Mononuclear cell (primary cell): ENCODE measurements around the gene RP9. TPM values are rescaled to one million over a fixed set of nuclear protein-coding genes. Genes with fewer than 3 reads are reported as not detected.

Source experiments
- H3K27me3 ChIP-seq: 2 replicates; pipeline ENCODE4 v1.6.0; 2011; ENCODE audit warnings: low read length, control low read depth; ENCODE audit not compliant: insufficient read depth
- H3K4me1 ChIP-seq: 2 replicates; pipeline ENCODE4 v1.5.1; 2011; ENCODE audit warnings: mild to moderate bottlenecking, low read length, control low read depth; ENCODE audit not compliant: insufficient read depth
- H3K4me3 ChIP-seq: 2 replicates; pipeline ENCODE4 v1.5.1; 2011; ENCODE audit warnings: mild to moderate bottlenecking, low read length, moderate library complexity
- H3K9me3 ChIP-seq: 2 replicates; pipeline ENCODE4 v1.5.1; 2011; ENCODE audit warnings: low read depth, mild to moderate bottlenecking, control low read depth, low read length
- total RNA-seq: library from RNA; depleted of rRNA; stranded (reverse); fragments of >200 nt; gene quantifications from one replicate; pipeline ENCODE4 v1.2.3, GENCODE V29; 2012

RP9 gene
- total RNA-seq: 9.4 TPM

- Histone ChIP-seq H3K9me3 (no peaks in the 10 kb centered on the region), H3K4me1 (peaks cover 34% of the 10 kb centered on the region), H3K27me3 (no peaks in the 10 kb centered on the region), H3K4me3 (peak within 1 kb of the TSS; percentile 90)
These were observed at the start of gene RP9 for GRCh38 chr7:33109005-33109757. Gene RP9 (minus strand): TSS chr7:33109404. CDS start chr7:33109372, 32 bp downstream.

GRCh38 chr7:33157781-33158180 is 48.6 kb upstream of the RP9 start:
- Histone ChIP-seq H3K4me3 (no peak overlapping the region), H3K4me1 (no peaks in the 10 kb centered on the region), H3K27me3 (no peaks in the 10 kb centered on the region), H3K9me3 (no peaks in the 10 kb centered on the region)

DNA sequence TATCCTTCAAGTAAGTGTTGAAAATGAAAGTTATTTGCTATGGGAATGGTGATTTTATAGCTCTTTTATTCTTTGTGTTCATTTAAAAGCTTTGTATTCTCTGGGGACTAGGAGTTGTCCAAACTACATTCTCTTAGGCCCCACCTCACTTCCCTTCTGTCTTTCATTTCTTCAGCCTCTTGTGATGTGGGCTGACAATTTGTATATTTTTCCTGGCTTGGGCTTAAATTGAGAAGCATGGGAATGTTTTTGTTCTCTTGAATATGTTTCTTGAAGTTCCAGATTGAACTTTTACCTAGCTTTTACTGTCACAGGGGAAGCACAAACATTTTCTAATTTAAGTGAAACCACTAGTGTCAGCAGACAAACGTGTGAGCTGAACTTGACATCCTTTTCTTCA is 48.1 kb upstream of the RP9 start:
- H3K27me3 ChIP-seq: no peaks in the 10 kb centered on the region
- no peaks in the 10 kb centered on the region for H3K9me3 ChIP-seq
- H3K4me1 ChIP-seq: no peaks in the 10 kb centered on the region
- H3K4me3 ChIP-seq: no peak overlapping the region

DNA sequence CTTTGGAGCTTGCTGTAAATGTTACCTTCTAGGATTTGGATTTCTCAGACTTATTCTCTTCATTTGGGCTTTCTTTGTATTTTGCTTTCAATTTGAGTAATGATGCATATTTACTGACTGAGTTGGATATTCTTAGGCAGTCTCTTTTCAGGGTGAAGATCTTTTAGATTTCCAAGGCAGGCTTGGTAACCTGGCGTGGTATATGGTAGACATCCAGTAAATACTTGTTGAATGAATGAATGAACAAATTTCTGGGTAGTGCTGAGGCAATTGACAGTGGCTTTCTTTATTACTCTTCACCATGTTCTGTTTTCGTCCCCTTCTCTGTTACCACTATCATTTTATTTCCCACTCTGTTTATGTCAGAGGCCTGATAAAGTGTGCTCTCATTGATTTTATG is 47.2 kb upstream of the RP9 start:
- Histone ChIP-seq H3K9me3 (no peaks in the 10 kb centered on the region), H3K27me3 (no peaks in the 10 kb centered on the region), H3K4me3 (no peak overlapping the region), H3K4me1 (no peaks in the 10 kb centered on the region)

DNA sequence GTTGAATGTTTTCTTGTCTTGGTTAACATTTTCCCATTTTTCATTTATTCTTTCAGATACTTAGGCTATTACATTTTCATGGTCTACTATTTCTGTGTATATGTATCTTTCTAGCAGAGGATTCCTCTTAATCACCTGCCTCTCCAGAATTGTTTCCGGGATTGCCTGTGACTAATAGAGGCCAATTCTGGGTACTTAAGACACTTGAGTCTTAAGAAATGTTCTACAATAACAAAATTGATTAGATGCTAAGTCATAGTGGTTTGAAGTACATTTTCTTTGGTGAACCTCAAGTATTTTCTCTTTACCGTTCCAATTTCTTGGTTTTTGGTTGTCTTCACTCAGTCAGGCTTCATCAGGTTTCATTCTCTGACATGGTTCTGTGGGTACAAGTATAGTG is 46.6 kb upstream of the RP9 start:
- H3K9me3 ChIP-seq: no peaks in the 10 kb centered on the region
- H3K27me3 ChIP-seq: no peaks in the 10 kb centered on the region
- H3K4me1 ChIP-seq: no peaks in the 10 kb centered on the region
- H3K4me3 ChIP-seq: no peak overlapping the region

- Histone ChIP-seq H3K9me3 (no peaks in the 10 kb centered on the region), H3K4me1 (no peaks in the 10 kb centered on the region), H3K27me3 (no peaks in the 10 kb centered on the region), H3K4me3 (no peak overlapping the region)
These were observed 42.9 kb upstream of the RP9 start for GRCh38 chr7:33152087-33152486.

- Histone ChIP-seq H3K27me3 (no peaks in the 10 kb centered on the region), H3K4me1 (no peaks in the 10 kb centered on the region), H3K9me3 (no peaks in the 10 kb centered on the region), H3K4me3 (no peak overlapping the region)
These were observed 36.0 kb upstream of the RP9 start for GRCh38 chr7:33145156-33145555.

DNA sequence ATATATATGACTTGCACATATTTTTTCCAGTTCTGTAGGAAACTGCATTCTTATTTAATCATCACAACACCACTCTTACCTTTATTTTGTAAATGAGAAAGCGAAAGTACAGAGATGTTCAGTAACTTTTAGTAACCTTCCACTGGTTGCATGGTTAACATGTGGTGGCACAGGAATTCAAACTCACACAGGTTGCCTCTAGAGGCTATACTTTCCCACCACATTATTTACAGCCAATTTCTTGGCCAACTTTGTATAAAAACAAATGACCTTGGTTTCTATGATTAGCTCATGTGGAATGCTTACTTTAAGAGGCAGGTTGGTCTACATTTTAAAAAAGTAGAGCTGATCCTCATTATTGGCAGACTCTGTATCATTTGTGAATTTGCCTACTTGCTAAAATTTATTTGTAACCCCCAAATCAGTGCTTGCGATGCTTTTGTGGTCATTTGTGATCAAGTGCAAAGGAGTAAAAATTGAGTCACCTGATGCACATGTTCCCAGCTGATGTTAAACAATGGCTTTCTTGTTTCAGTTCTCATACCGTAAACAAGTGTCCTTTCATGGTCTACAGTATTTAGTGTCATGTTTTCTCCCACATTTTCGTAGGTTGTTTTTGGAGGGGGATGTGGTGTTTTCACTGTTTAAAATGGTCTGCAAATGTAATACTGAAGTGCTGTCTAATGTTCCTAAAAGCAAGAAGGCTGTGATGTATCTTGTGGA is 35.0 kb upstream of the RP9 start:
- Histone ChIP-seq H3K4me1 (no peaks in the 10 kb centered on the region), H3K9me3 (no peaks in the 10 kb centered on the region), H3K27me3 (no peaks in the 10 kb centered on the region), H3K4me3 (no peak overlapping the region)

- Histone ChIP-seq H3K4me3 (no peak overlapping the region), H3K4me1 (no peaks in the 10 kb centered on the region), H3K27me3 (no peaks in the 10 kb centered on the region), H3K9me3 (no peaks in the 10 kb centered on the region)
These were observed 33.4 kb upstream of the RP9 start for GRCh38 chr7:33142585-33142984.

GRCh38 chr7:33137103-33137502 is 27.9 kb upstream of the RP9 start:
- Histone ChIP-seq H3K27me3 (no peaks in the 10 kb centered on the region), H3K9me3 (peaks cover 14% of the 10 kb centered on the region), H3K4me1 (no peaks in the 10 kb centered on the region), H3K4me3 (no peak overlapping the region)

- H3K4me3 ChIP-seq: peak overlapping the region; percentile 62
These were observed 21.0 kb upstream of the RP9 start for GRCh38 chr7:33130184-33130583.

GRCh38 chr7:33129806-33130153 is 20.6 kb upstream of the RP9 start:
- Histone ChIP-seq H3K4me1 (peaks cover 8% of the 10 kb centered on the region), H3K27me3 (no peaks in the 10 kb centered on the region), H3K9me3 (no peaks in the 10 kb centered on the region), H3K4me3 (peak overlapping the region; percentile 62)

More at GRCh38 chr7:33130184-33130583, 21.0 kb upstream of the RP9 start:
- H3K27me3 ChIP-seq: no peaks in the 10 kb centered on the region
- H3K9me3 ChIP-seq: peaks cover 1% of the 10 kb centered on the region
- H3K4me1 ChIP-seq: peaks cover 8% of the 10 kb centered on the region

GRCh38 chr7:33128990-33129805 is 20.0 kb upstream of the RP9 start, which contains the start of gene BBS9:
Gene BBS9 (plus strand): TSS chr7:33129564. CDS start chr7:33146253, 16,689 bp downstream.
- H3K4me1 ChIP-seq: peaks cover 8% of the 10 kb centered on the region
- no peaks in the 10 kb centered on the region for H3K9me3 ChIP-seq
- peak within 1 kb of the TSS; percentile 62 for H3K4me3 ChIP-seq
- H3K27me3 ChIP-seq: no peaks in the 10 kb centered on the region

DNA sequence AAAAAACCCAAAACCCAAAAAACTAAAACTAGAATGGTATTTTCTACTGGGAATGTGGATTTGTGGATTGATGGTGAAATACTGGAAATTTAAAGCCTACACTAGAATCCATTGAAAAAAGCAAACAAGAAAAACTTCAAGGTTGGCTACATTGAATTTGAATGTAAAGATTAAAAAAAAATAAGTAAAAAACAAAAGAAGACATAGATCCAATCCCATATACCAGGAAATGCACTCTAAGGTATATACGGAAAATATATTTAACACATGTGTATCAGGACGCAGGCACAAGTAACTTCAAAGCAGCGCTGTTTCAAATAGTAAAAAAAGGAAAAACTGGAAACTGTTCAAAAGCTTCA is 19.4 kb upstream of the RP9 start:
- H3K27me3 ChIP-seq: no peaks in the 10 kb centered on the region
- peaks cover 8% of the 10 kb centered on the region for H3K4me1 ChIP-seq
- H3K4me3 ChIP-seq: peak overlapping the region; percentile 62
- H3K9me3 ChIP-seq: no peaks in the 10 kb centered on the region

DNA sequence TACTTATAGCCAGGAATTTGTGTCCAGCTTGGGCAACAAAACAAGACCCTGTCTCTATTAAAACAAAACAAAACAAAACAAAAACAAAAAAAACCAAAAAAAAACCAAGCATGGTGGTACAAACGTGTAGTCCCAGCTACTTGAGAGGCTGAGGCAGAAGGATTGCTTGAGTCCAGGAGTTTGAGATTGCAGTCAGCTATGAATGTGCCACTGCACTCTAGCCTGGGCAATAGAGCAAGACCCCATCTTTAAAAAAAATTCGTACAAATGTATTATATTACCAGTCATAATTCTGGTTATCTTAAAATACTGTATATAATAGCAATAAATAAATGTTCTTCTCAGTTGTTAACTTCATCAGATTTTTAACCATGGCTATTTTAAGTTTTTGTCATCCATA is 17.9 kb upstream of the RP9 start:
- no peak overlapping the region for H3K4me3 ChIP-seq
- H3K4me1 ChIP-seq: peaks cover 8% of the 10 kb centered on the region
- no peaks in the 10 kb centered on the region for H3K27me3 ChIP-seq
- no peaks in the 10 kb centered on the region for H3K9me3 ChIP-seq
